ENCODE results near the gene HK1. TPM values are rescaled to one million over a fixed set of nuclear protein-coding genes. Genes with fewer than 3 reads are reported as not detected.
A peak's percentile ranks its signal among the peaks of the same experiment; 100 is the strongest.

Gene HK1
- total and polyA plus RNA-seq, 4 donors, result 53.9 to 144 (median 126) TPM

- H3K4me1 ChIP-seq (ENCODE audit: control insufficient read depth, insufficient read depth, low read length), result peaks cover 17% of the 10 kb centered on the region
- no peak for DNase-seq (ENCODE audit: low read depth in 4 of 6, low spot score in 6 of 6)
- no peaks in the 10 kb centered on the region for H3K9me3 ChIP-seq (ENCODE audit: control insufficient read depth, insufficient read depth, low read length)
- WGBS (ENCODE audit: insufficient coverage), result 76% methylated on average over 2 of the region's 3 CpGs
- H3K27ac ChIP-seq (ENCODE audit: low read depth, low read length), result no peak overlapping the region
- no peak overlapping the region for H3K4me3 ChIP-seq (ENCODE audit: low read depth, low read length)
- no peaks in the 10 kb centered on the region for H3K27me3 ChIP-seq (ENCODE audit: control insufficient read depth, insufficient read depth, low read length)
- peaks cover 17% of the 10 kb centered on the region for H3K36me3 ChIP-seq (ENCODE audit: control insufficient read depth, insufficient read depth, low read length)
Observed at GRCh38 chr10:69349542-69349888, 71.2 kb downstream of the HK1 start.

DNA sequence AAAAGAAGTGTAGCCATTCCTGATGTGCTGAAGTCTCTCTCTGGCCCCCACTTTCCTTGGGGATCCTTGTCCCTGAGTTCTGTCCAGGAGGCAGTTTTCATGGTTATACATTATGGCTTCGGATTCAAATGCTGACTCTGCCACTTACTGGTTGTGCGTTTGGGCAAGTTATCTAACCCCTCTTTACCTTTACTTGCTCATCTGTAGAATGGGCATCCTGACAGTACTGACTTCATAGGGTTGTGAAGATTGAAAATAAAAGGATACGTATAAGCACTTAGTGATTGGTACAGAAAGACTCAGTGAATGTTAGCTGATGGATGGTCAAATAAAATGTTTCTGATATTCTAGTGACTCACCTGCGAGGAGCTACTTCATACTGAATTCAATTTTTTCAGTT, 73.3 kb downstream of the HK1 start:
- no peaks in the 10 kb centered on the region for H3K9me3 ChIP-seq (ENCODE audit: control insufficient read depth, insufficient read depth, low read length)
- DNase-seq (ENCODE audit: low read depth in 4 of 6, low spot score in 6 of 6), result no peak
- H3K4me1 ChIP-seq (ENCODE audit: control insufficient read depth, insufficient read depth, low read length), result peaks cover 4% of the 10 kb centered on the region
- H3K4me3 ChIP-seq (ENCODE audit: low read depth, low read length), result no peak overlapping the region
- no peak overlapping the region for H3K27ac ChIP-seq (ENCODE audit: low read depth, low read length)
- H3K36me3 ChIP-seq (ENCODE audit: control insufficient read depth, insufficient read depth, low read length), result peaks cover 5% of the 10 kb centered on the region
- WGBS (ENCODE audit: insufficient coverage), result no CpG with 5 or more reads among the region's 4 CpGs
- no peaks in the 10 kb centered on the region for H3K27me3 ChIP-seq (ENCODE audit: control insufficient read depth, insufficient read depth, low read length)

DNA sequence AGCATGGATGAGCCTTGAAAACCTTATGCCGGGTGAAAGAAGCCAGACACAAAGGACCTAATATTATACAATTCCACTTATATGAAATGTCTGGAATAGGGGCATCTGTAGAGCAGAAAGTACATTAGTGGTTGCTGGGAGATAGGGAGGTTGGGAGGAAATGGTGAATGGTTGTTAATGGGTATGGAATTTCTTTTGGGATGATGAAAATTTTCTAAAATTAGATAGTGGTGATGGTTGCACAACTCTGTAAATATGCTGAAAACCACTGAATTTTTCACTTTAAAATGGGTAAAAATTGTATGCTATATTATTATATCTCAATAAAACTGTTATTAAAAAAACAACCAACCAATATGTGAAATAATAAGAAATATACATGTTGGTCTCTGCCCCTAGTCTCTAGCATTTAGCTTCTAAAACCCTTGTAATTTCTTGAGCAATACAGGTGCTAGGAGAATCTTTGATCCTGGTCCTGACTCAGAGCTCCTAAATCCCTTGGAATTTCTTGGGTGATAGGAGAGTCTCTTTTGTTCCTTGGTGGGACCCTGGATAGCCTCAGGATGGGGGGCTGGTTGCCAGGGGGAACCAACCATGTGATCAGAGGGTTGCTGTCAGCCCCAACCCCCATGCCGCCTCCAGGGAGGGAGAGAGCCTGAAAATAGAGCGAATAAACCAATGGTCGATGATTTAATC, 74.4 kb downstream of the HK1 start:
- H3K27ac ChIP-seq (ENCODE audit: low read depth, low read length), result no peak overlapping the region
- H3K9me3 ChIP-seq (ENCODE audit: control insufficient read depth, insufficient read depth, low read length), result no peaks in the 10 kb centered on the region
- H3K36me3 ChIP-seq (ENCODE audit: control insufficient read depth, insufficient read depth, low read length), result peaks cover 5% of the 10 kb centered on the region
- H3K4me1 ChIP-seq (ENCODE audit: control insufficient read depth, insufficient read depth, low read length), result peaks cover 4% of the 10 kb centered on the region
- no peaks in the 10 kb centered on the region for H3K27me3 ChIP-seq (ENCODE audit: control insufficient read depth, insufficient read depth, low read length)
- 90% methylated on average over 2 of the region's 4 CpGs for WGBS (ENCODE audit: insufficient coverage)
- DNase-seq (ENCODE audit: low read depth in 4 of 6, low spot score in 6 of 6), result no peak
- no peak overlapping the region for H3K4me3 ChIP-seq (ENCODE audit: low read depth, low read length)

DNA sequence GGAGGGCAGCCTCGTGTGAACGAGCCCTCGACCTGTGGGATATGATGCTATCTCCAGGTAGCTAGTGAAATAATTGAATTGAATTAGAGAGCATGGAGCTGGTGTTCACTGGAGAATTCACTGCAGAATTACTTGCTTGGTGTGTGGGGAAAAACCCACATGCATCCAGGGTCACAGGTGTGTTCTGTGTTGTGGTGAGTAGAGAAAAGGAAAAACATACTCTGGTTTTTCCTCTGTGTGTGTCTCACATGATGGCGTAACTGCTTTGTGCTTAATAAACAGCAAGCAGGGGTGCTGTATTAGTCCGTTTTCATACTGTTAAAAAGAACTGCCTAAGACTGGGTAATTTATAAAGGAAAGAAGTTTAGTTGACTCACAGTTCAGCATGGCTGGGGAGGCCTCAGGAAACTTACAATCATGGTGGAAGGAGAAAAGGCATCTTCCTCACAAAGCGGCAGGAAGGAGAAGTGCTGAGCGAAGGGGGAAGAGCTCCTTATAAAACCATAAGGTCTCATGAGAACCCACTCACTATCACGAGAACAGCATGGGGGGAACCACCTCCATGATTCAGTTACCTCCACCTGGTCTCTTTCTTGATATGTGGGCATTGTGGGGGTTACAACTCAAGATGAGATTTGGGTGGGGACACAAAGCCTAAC, 75.8 kb downstream of the HK1 start:
- peaks cover 5% of the 10 kb centered on the region for H3K36me3 ChIP-seq (ENCODE audit: control insufficient read depth, insufficient read depth, low read length)
- no peak for DNase-seq (ENCODE audit: low read depth in 4 of 6, low spot score in 6 of 6)
- no peak overlapping the region for H3K27ac ChIP-seq (ENCODE audit: low read depth, low read length)
- H3K9me3 ChIP-seq (ENCODE audit: control insufficient read depth, insufficient read depth, low read length), result no peaks in the 10 kb centered on the region
- H3K27me3 ChIP-seq (ENCODE audit: control insufficient read depth, insufficient read depth, low read length), result no peaks in the 10 kb centered on the region
- no peaks in the 10 kb centered on the region for H3K4me1 ChIP-seq (ENCODE audit: control insufficient read depth, insufficient read depth, low read length)
- no peak overlapping the region for H3K4me3 ChIP-seq (ENCODE audit: low read depth, low read length)
- 95% methylated on average over 5 of the region's 8 CpGs for WGBS (ENCODE audit: insufficient coverage)

GRCh38 chr10:69356187-69356586, 77.9 kb downstream of the HK1 start:
- WGBS (ENCODE audit: insufficient coverage), result 100% methylated on average over 2 of the region's 2 CpGs
- DNase-seq (ENCODE audit: low read depth in 4 of 6, low spot score in 6 of 6), result no peak

DNA sequence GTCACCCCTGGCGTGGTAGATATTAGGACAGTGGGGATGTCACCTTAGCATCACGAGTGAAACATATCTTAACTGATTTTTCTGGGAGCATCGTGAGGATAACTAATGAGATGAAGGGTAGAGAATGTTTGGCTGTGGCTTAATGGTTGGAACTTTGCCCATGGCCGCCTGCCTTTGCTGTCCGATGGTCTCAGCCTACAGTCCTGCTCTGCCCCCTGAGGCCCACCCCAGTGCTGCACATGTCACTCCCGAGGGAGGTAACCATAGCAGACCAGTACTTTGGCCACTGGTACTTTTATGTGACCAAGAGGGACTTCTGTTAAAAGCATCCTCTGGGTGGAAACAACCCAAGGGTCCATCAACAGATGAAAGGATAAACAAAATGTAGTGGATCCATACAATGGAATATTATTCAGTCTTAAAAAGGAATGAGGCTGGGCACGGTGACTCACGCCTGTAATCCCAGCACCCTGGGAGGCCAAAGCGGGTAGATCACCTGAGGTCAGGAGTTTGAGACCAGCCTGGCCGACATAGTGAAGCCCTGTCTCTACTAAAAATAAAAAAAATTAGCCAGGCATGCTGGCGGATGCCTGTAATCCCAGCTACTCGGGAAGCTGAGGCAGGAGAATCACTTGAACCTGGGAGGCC, 80.0 kb downstream of the HK1 start:
- H3K36me3 ChIP-seq (ENCODE audit: control insufficient read depth, insufficient read depth, low read length), result peaks cover 19% of the 10 kb centered on the region
- H3K9me3 ChIP-seq (ENCODE audit: control insufficient read depth, insufficient read depth, low read length), result no peaks in the 10 kb centered on the region
- WGBS (ENCODE audit: insufficient coverage), result 81% methylated on average over 12 of the region's 12 CpGs
- H3K27me3 ChIP-seq (ENCODE audit: control insufficient read depth, insufficient read depth, low read length), result no peaks in the 10 kb centered on the region
- H3K4me1 ChIP-seq (ENCODE audit: control insufficient read depth, insufficient read depth, low read length), result peaks cover 14% of the 10 kb centered on the region
- no peak overlapping the region for H3K4me3 ChIP-seq (ENCODE audit: low read depth, low read length)
- DNase-seq (ENCODE audit: low read depth in 4 of 6, low spot score in 6 of 6), result no peak
- H3K27ac ChIP-seq (ENCODE audit: low read depth, low read length), result no peak overlapping the region

More at GRCh38 chr10:69356187-69356586, 77.9 kb downstream of the HK1 start:
- H3K9me3 ChIP-seq (ENCODE audit: control insufficient read depth, insufficient read depth, low read length), result no peaks in the 10 kb centered on the region
- H3K27ac ChIP-seq (ENCODE audit: low read depth, low read length), result no peak overlapping the region
- H3K36me3 ChIP-seq (ENCODE audit: control insufficient read depth, insufficient read depth, low read length), result peaks cover 12% of the 10 kb centered on the region
- H3K27me3 ChIP-seq (ENCODE audit: control insufficient read depth, insufficient read depth, low read length), result no peaks in the 10 kb centered on the region
- peaks cover 13% of the 10 kb centered on the region for H3K4me1 ChIP-seq (ENCODE audit: control insufficient read depth, insufficient read depth, low read length)
- no peak overlapping the region for H3K4me3 ChIP-seq (ENCODE audit: low read depth, low read length)

- Histone ChIP-seq H3K27me3 (ENCODE audit: control insufficient read depth, insufficient read depth, low read length) (no peaks in the 10 kb centered on the region), H3K9me3 (ENCODE audit: control insufficient read depth, insufficient read depth, low read length) (no peaks in the 10 kb centered on the region), H3K4me1 (ENCODE audit: control insufficient read depth, insufficient read depth, low read length) (peaks cover 14% of the 10 kb centered on the region), H3K4me3 (ENCODE audit: low read depth, low read length) (no peak overlapping the region), H3K27ac (ENCODE audit: low read depth, low read length) (no peak overlapping the region), H3K36me3 (ENCODE audit: control insufficient read depth, insufficient read depth, low read length) (peaks cover 19% of the 10 kb centered on the region)
- 75% methylated on average over 1 of the region's 3 CpGs for WGBS (ENCODE audit: insufficient coverage)
- DNase-seq (ENCODE audit: low read depth in 4 of 6, low spot score in 6 of 6), result no peak
Observed at GRCh38 chr10:69359148-69359547, 80.9 kb downstream of the HK1 start.

DNA sequence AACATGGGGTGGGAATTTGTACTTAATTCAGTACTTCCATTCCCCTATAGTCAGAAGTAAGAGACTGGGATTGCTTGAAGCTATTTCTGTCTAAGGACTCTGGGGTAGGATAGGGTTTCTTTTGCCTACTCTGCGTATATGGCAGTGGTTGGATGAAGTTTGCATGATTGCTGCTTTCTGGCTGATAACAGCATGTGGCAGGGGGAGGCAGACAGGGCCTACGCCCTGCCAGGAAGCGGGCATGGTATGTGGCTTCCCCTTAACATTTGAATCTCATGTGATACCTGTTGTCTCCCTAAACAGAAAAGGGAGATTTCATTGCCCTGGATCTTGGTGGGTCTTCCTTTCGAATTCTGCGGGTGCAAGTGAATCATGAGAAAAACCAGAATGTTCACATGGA, 81.3 kb downstream of the HK1 start:
- peaks cover 19% of the 10 kb centered on the region for H3K36me3 ChIP-seq (ENCODE audit: control insufficient read depth, insufficient read depth, low read length)
- DNase-seq (ENCODE audit: low read depth in 4 of 6, low spot score in 6 of 6), result no peak
- H3K4me1 ChIP-seq (ENCODE audit: control insufficient read depth, insufficient read depth, low read length), result peaks cover 14% of the 10 kb centered on the region
- WGBS (ENCODE audit: insufficient coverage), result 94% methylated on average over 5 of the region's 5 CpGs
- no peak overlapping the region for H3K4me3 ChIP-seq (ENCODE audit: low read depth, low read length)
- H3K27me3 ChIP-seq (ENCODE audit: control insufficient read depth, insufficient read depth, low read length), result no peaks in the 10 kb centered on the region
- no peaks in the 10 kb centered on the region for H3K9me3 ChIP-seq (ENCODE audit: control insufficient read depth, insufficient read depth, low read length)
- no peak overlapping the region for H3K27ac ChIP-seq (ENCODE audit: low read depth, low read length)

DNA sequence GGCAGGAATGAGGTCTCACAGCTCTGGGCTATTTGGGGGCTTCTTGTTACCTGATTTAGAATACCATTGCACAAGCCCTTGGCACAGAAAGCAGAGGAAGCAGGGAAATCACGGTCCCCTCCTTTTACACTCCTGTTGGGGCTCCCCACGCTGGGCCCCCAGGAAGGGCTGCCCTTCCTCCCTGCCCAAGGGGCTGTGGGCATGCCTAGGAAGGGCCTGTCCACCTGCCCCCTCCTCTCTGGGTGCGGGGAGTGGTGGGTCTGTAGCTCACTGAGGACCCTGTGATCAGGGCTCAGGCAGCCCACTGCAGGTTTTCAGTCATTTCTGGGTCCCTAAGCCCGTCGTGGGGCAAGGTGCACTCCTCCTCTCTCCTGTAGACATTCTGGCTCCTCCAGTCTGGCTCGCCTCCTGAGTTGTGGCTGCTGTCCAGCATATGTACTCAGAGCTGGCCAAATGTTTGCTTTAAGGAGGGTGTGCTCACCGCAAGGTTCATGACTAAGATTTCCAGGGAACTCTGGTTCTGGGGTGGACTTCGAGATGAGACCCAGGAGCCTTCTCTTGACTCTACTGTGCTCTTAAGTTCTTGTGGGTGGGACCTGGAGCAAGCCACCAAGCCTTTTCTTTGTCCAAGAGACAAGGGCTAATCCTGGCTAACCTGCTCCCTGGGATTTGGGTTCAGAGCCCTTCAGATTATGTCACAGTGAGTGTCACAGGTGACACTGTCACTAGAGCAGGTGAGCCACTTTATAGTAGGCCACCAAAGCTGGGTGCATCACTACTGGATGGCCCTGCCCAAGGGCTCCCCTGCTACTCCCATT, 82.4 kb downstream of the HK1 start:
- Histone ChIP-seq H3K27ac (ENCODE audit: low read depth, low read length) (no peak overlapping the region), H3K4me1 (ENCODE audit: control insufficient read depth, insufficient read depth, low read length) (peaks cover 14% of the 10 kb centered on the region), H3K27me3 (ENCODE audit: control insufficient read depth, insufficient read depth, low read length) (no peaks in the 10 kb centered on the region), H3K36me3 (ENCODE audit: control insufficient read depth, insufficient read depth, low read length) (peaks cover 21% of the 10 kb centered on the region), H3K9me3 (ENCODE audit: control insufficient read depth, insufficient read depth, low read length) (no peaks in the 10 kb centered on the region), H3K4me3 (ENCODE audit: low read depth, low read length) (no peak overlapping the region)
- WGBS (ENCODE audit: insufficient coverage), result 65% methylated on average over 6 of the region's 8 CpGs
- DNase-seq (ENCODE audit: low read depth in 4 of 6, low spot score in 6 of 6), result peak in 1 of 6 donors; percentile 64
